Endothelial cell (in vitro differentiated cells): ENCODE measurements around the gene MARCO. TPM values are rescaled to one million over a fixed set of nuclear protein-coding genes. Genes with fewer than 3 reads are reported as not detected.

Experiments used
- DNase-seq: peaks from one replicate; pipeline ENCODE4 v3.0.0; 2021; ENCODE audit warnings: low spot score
- H3K27ac Mint-ChIP-seq: one replicate; pipeline ENCODE4 v1.8.0; 2021; ENCODE audit warnings: mixed read lengths, inconsistent platforms; ENCODE audit not compliant: unreplicated experiment
- H3K27me3 Mint-ChIP-seq: one replicate; pipeline ENCODE4 v1.8.0; 2021; ENCODE audit warnings: mild to moderate bottlenecking, moderate library complexity, mixed read lengths, inconsistent platforms; ENCODE audit not compliant: unreplicated experiment
- H3K36me3 Mint-ChIP-seq: one replicate; pipeline ENCODE4 v1.8.0; 2021; ENCODE audit warnings: mild to moderate bottlenecking, low read depth, mixed read lengths, inconsistent platforms; ENCODE audit not compliant: unreplicated experiment
- H3K4me1 Mint-ChIP-seq: one replicate; pipeline ENCODE4 v1.8.0; 2021; ENCODE audit warnings: mild to moderate bottlenecking, mixed read lengths, inconsistent platforms; ENCODE audit not compliant: unreplicated experiment
- H3K4me3 Mint-ChIP-seq: one replicate; pipeline ENCODE4 v1.8.0; 2021; ENCODE audit warnings: mild to moderate bottlenecking, mixed read lengths, inconsistent platforms; ENCODE audit not compliant: unreplicated experiment
- H3K9me3 Mint-ChIP-seq: one replicate; pipeline ENCODE4 v1.8.0; 2021; ENCODE audit warnings: mixed read lengths, inconsistent platforms; ENCODE audit not compliant: unreplicated experiment
- total RNA-seq: library from RNA; stranded (reverse); fragmentation: NEBNext Ultra II Directional; extraction: Animal tissue kit (Norgen Biotek cat#: 25700); gene quantifications from one replicate; pipeline ENCODE4 v1.2.1, GENCODE V29; 2021; ENCODE audit not compliant: unreplicated experiment
- TF ChIP-seq, protein P1 (sequence below): fragments of 200-600 bp; sonication (generic); IDR thresholded peaks from one replicate; pipeline ENCODE4 v1.5.0; 2021; ENCODE audit warnings: antibody characterized with exemption; ENCODE audit not compliant: unreplicated experiment

Gene MARCO
- total RNA-seq, 1 donor from 2014 or later = not detected

DNA sequence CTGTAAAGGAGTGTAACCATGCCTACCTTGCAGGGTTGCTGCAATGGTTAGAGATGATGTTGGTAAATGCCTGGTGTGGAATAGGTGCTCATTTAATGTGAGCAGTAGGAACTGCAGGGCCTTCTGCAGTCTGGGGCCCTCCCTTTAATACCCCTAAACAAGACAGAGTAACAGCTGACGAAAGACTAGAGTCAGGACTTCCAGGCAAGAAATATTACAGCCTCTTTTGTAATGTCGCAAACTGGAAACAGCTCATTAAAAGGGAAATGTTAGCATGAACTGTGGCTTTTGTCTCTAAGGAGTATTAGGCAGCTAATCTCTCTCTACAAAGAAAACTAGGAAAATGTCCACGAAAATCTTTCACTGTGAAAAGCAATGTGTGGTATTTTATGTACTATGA lies 26.0 kb downstream of the MARCO start:
- TF ChIP-seq, protein P1, sequence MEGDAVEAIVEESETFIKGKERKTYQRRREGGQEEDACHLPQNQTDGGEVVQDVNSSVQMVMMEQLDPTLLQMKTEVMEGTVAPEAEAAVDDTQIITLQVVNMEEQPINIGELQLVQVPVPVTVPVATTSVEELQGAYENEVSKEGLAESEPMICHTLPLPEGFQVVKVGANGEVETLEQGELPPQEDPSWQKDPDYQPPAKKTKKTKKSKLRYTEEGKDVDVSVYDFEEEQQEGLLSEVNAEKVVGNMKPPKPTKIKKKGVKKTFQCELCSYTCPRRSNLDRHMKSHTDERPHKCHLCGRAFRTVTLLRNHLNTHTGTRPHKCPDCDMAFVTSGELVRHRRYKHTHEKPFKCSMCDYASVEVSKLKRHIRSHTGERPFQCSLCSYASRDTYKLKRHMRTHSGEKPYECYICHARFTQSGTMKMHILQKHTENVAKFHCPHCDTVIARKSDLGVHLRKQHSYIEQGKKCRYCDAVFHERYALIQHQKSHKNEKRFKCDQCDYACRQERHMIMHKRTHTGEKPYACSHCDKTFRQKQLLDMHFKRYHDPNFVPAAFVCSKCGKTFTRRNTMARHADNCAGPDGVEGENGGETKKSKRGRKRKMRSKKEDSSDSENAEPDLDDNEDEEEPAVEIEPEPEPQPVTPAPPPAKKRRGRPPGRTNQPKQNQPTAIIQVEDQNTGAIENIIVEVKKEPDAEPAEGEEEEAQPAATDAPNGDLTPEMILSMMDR = no peak
- Mint-ChIP-seq H3K4me3 (no peak overlapping the region), H3K36me3 (no peaks in the 10 kb centered on the region), H3K9me3 (no peaks in the 10 kb centered on the region), H3K27me3 (no peaks in the 10 kb centered on the region), H3K27ac (no peak overlapping the region), H3K4me1 (no peaks in the 10 kb centered on the region)
- DNase-seq = no peak

DNA sequence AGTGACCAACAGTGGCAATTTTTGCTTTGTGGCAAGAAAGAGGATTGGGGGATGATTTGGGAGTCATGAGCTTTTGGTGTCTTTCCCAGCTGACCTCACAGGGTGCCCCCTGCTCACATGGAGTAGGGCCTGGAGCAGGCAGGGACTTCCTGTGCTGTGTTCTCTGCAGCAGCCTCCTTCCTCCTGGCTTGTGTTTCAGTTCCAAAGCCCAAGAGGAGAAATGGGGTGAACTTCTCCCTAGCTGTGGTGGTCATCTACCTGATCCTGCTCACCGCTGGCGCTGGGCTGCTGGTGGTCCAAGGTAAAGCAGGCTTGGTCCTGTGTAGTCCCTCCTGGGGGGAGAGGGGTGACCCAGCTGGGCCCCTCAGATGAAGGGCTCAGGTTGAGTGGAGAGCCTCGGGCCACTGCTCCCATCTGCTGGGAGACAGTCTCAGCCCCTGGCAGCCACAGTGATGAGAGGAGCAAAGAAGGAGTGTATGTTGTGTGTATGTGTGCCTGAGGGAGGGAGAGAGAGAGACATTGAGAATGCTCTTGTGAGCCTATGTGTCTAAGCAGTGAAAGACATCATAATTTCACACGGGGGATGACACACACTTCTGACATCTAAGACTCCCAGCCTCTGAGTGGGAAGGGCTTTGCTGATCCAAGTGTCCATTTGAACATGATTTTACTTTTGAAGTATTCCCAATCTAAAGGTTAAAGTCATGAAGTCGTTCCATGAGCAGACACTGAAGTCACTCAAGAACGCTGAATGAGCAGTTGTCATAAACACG lies 27.2 kb downstream of the MARCO start:
- H3K27me3 Mint-ChIP-seq = no peaks in the 10 kb centered on the region
- no peaks in the 10 kb centered on the region for H3K9me3 Mint-ChIP-seq
- no peak for DNase-seq
- no peaks in the 10 kb centered on the region for H3K4me1 Mint-ChIP-seq
- no peak overlapping the region for H3K27ac Mint-ChIP-seq
- H3K36me3 Mint-ChIP-seq = no peaks in the 10 kb centered on the region
- no peak overlapping the region for H3K4me3 Mint-ChIP-seq
- TF ChIP-seq, protein P1 = no peak

DNA sequence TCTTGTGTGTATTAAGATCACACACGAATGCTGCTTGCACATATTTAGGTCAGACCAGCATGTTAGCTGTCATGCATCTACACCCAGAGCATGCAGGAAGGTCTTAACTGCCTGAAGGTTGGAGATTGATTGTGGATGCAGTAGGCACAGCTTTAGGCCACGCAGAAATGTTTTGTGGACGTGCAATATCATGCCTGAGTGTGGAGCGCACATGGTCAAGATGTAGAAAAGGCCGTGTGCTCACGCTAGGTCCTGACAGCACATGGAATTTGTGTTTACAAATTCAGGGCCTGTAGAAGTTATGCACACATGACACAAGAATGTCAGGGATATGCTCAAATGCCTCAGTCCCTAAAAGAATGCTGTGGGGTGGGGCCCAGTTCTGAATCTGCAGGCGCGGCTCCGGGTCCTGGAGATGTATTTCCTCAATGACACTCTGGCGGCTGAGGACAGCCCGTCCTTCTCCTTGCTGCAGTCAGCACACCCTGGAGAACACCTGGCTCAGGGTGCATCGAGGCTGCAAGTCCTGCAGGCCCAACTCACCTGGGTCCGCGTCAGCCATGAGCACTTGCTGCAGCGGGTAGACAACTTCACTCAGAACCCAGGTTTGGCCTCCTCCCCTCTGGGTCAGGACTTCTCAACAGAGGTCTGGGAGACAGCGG lies 27.9 kb downstream of the MARCO start:
- Mint-ChIP-seq H3K4me3 (no peak overlapping the region), H3K36me3 (no peaks in the 10 kb centered on the region), H3K9me3 (no peaks in the 10 kb centered on the region), H3K4me1 (no peaks in the 10 kb centered on the region), H3K27me3 (no peaks in the 10 kb centered on the region), H3K27ac (no peak overlapping the region)
- TF ChIP-seq, protein P1 = no peak
- DNase-seq = no peak

DNA sequence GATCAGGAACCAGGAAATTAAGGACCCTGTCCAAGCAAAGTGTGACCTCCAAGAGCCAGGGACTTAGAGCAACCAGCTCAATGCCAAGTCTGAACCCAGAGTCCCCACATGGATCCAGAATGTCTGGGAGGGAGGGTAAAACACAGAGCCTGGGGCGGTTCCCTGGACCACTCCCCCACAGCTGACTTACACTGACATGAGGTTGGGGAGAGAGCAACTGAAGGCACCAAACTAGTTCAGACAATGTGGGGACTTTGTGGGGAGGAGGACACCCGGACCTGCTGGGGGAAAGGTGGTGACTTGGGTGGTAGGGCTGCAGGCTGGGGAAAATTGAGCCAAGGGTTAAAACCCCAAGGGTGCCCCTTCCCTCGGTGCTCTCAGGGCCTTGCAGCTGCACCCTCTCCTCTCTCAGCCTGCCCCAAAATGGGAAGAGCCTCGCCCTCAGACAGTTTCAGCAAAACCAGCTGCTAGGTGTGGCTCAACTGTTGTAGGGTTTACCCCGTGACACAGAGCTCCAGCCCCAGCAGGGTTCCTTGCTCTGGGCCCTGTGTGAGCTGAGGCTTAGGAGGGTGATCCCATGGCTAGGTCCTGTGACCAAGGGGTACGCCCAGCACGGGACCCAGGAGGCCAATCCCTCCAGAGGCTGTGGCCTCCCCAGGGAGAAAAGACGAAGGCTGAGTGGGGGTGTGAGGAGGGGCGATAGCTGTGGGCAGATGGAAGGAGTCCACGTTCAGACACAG lies 28.6 kb downstream of the MARCO start:
- Mint-ChIP-seq H3K9me3 (no peaks in the 10 kb centered on the region), H3K36me3 (no peaks in the 10 kb centered on the region), H3K27me3 (no peaks in the 10 kb centered on the region), H3K4me3 (no peak overlapping the region), H3K27ac (no peak overlapping the region), H3K4me1 (no peaks in the 10 kb centered on the region)
- TF ChIP-seq, protein P1 = no peak
- DNase-seq = no peak
